Measurements from ENCODE around the gene EFHC1.
"Not testable (repeated sequence)": the region's sequence is repeated elsewhere in the genome, so short reads cannot be mapped to it uniquely, and the experiment has no call there.

The EFHC1 gene

GRCh38 chr6:52399511-52400312, 20.4 kb upstream of the EFHC1 start:
- DNase-seq: peak; percentile 6

- DNase-seq: no peak
Observed at GRCh38 chr6:52400313-52401041, 19.7 kb upstream of the EFHC1 start.

GRCh38 chr6:52403086-52403485, 17.1 kb upstream of the EFHC1 start:
- no peak for DNase-seq

- no peak for DNase-seq
Observed at GRCh38 chr6:52403627-52404026, 16.5 kb upstream of the EFHC1 start.

GRCh38 chr6:52405243-52405642, 14.9 kb upstream of the EFHC1 start:
- DNase-seq: no peak

GRCh38 chr6:52407467-52407866, 12.7 kb upstream of the EFHC1 start:
- peak; percentile 27 for DNase-seq

- DNase-seq: no peak
Observed at GRCh38 chr6:52409499-52409898, 10.6 kb upstream of the EFHC1 start.

GRCh38 chr6:52410979-52411378, 9.2 kb upstream of the EFHC1 start:
- DNase-seq: no peak

GRCh38 chr6:52411911-52412310, 8.2 kb upstream of the EFHC1 start:
- DNase-seq: no peak

- no peak for DNase-seq
Observed at GRCh38 chr6:52415333-52415732, 4.8 kb upstream of the EFHC1 start.

GRCh38 chr6:52415917-52416628, 4.1 kb upstream of the EFHC1 start:
- no peak for DNase-seq

GRCh38 chr6:52416629-52417151, 3.5 kb upstream of the EFHC1 start:
- DNase-seq: no peak

- no peak for DNase-seq
Observed at GRCh38 chr6:52417675-52418111, 2.4 kb upstream of the EFHC1 start.

- DNase-seq: no peak
Observed at GRCh38 chr6:52418606-52419005, 1.5 kb upstream of the EFHC1 start.

- no peak for DNase-seq
Observed at GRCh38 chr6:52420668-52421358, 671 bp downstream of the EFHC1 start.

GRCh38 chr6:52422156-52422555, 2.0 kb downstream of the EFHC1 start:
- DNase-seq: no peak

- no peak for DNase-seq
Observed at GRCh38 chr6:52423448-52423847, 3.3 kb downstream of the EFHC1 start.

GRCh38 chr6:52423971-52424381, 3.8 kb downstream of the EFHC1 start:
- DNase-seq: no peak

- DNase-seq: no peak
Observed at GRCh38 chr6:52424513-52424912, 4.4 kb downstream of the EFHC1 start.

- DNase-seq: no peak
Observed at GRCh38 chr6:52426667-52427066, 6.5 kb downstream of the EFHC1 start.

GRCh38 chr6:52433294-52433693, 13.2 kb downstream of the EFHC1 start:
- not testable (repeated sequence) for DNase-seq

- no peak for DNase-seq
Observed at GRCh38 chr6:52435345-52435744, 15.2 kb downstream of the EFHC1 start.

- DNase-seq: no peak
Observed at GRCh38 chr6:52438926-52439325, 18.8 kb downstream of the EFHC1 start.
